BLaER1 (cell line): ENCODE data around the gene THRAP3.
A peak's percentile ranks its signal among the peaks of the same experiment; 100 is the strongest.

Experiments used
- H3K27ac ChIP-seq: shearing (Covaris generic); formaldehyde crosslinking; 2 replicates; pipeline ENCODE4 v1.8.1; 2022
- H3K27me3 ChIP-seq: shearing (Covaris generic); formaldehyde crosslinking; 2 replicates; pipeline ENCODE4 v1.8.1; 2022
- H3K36me3 ChIP-seq: shearing (Covaris generic); formaldehyde crosslinking; 2 replicates; pipeline ENCODE4 v1.8.1; 2022
- H3K4me1 ChIP-seq: shearing (Covaris generic); formaldehyde crosslinking; 2 replicates; pipeline ENCODE4 v1.8.1; 2022
- H3K4me2 ChIP-seq: shearing (Covaris generic); formaldehyde crosslinking; 2 replicates; pipeline ENCODE4 v1.8.1; 2022
- H3K4me3 ChIP-seq: shearing (Covaris generic); formaldehyde crosslinking; 2 replicates; pipeline ENCODE4 v1.8.1; 2022
- H3K9ac ChIP-seq: shearing (Covaris generic); formaldehyde crosslinking; 2 replicates; pipeline ENCODE4 v1.8.1; 2022
- H3K9me3 ChIP-seq: shearing (Covaris generic); formaldehyde crosslinking; 2 replicates; pipeline ENCODE4 v1.8.1; 2022
- H4K20me1 ChIP-seq: shearing (Covaris generic); formaldehyde crosslinking; 2 replicates; pipeline ENCODE4 v1.8.1; 2022
- Cebpa-rat ChIP-seq: shearing (Covaris generic); IDR thresholded peaks from 2 replicates; pipeline ENCODE4 v1.8.1; 2022

THRAP3 gene

DNA sequence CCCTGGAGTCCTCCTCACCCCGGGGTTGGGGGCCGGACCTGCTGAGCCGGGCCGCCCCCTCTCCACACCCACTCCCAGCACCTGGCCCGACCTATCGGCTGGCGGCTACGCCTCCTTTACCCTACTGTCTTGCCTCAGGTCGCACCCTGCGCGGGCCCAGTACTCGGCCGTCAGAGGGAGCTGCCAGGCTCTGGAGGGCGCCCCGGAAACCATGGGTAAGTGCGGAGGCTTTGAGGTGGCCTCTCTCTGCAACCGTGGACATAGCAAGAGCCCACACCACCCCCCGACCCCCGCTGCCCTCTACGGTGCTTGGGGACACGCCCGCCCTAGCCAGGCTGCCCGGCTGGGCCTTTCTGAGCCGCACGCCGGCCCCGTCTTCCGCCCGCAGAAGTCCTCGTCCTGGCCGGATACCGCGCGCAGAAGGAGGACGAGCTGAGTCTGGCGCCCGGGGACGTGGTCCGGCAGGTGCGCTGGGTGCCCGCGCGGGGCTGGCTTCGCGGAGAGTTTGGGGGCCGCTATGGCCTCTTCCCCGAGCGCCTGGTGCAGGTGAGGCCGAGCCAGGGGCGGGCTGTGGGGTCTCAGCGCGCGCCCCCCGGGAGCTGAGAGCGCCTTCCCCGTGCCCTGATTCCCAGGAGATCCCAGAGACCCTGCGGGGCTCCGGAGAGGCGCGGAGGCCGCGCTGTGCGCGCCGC is 82.1 kb downstream of the THRAP3 start, which contains the start of gene SH3D21:
SH3D21 (plus strand) TSS at position 159 of the 692 bp plus-strand sequence; CDS start at position 212, 53 bp downstream.
- H3K4me3 ChIP-seq = peak within 1 kb of the TSS; percentile 79
- no peak for TF ChIP-seq Cebpa-rat
- H3K9me3 ChIP-seq = no peaks in the 10 kb centered on the region
- peak within 1 kb of the TSS; percentile 76 for H3K9ac ChIP-seq
- H3K4me2 ChIP-seq = peak within 1 kb of the TSS; percentile 96
- H3K36me3 ChIP-seq = peaks cover 36% of the 10 kb centered on the region
- peaks cover 42% of the 10 kb centered on the region for H4K20me1 ChIP-seq
- no peaks in the 10 kb centered on the region for H3K27me3 ChIP-seq
- peaks cover 31% of the 10 kb centered on the region for H3K4me1 ChIP-seq
- H3K27ac ChIP-seq = peak within 1 kb of the TSS; percentile 59; the same call in 1 of the 2 replicates

- Histone ChIP-seq H3K4me2 (peak overlapping the region; percentile 96), H3K4me3 (peak overlapping the region; percentile 79), H3K36me3 (peaks cover 30% of the 10 kb centered on the region), H3K27ac (no peak overlapping the region), H3K27me3 (no peaks in the 10 kb centered on the region), H3K9me3 (no peaks in the 10 kb centered on the region), H3K4me1 (peaks cover 31% of the 10 kb centered on the region), H4K20me1 (peaks cover 39% of the 10 kb centered on the region), H3K9ac (peak overlapping the region; percentile 76)
- TF ChIP-seq Cebpa-rat = no peak
Measured at GRCh38 chr1:36306902-36307456, 82.7 kb downstream of the THRAP3 start.

- Histone ChIP-seq H3K4me1 (peaks cover 31% of the 10 kb centered on the region), H4K20me1 (peaks cover 31% of the 10 kb centered on the region), H3K4me2 (peak overlapping the region; percentile 96), H3K27ac (no peak overlapping the region), H3K9me3 (no peaks in the 10 kb centered on the region), H3K36me3 (peaks cover 22% of the 10 kb centered on the region), H3K27me3 (no peaks in the 10 kb centered on the region), H3K4me3 (peak overlapping the region; percentile 79), H3K9ac (peak overlapping the region; percentile 64)
- TF ChIP-seq Cebpa-rat = no peak
Measured at GRCh38 chr1:36307601-36308330, 83.5 kb downstream of the THRAP3 start.

DNA sequence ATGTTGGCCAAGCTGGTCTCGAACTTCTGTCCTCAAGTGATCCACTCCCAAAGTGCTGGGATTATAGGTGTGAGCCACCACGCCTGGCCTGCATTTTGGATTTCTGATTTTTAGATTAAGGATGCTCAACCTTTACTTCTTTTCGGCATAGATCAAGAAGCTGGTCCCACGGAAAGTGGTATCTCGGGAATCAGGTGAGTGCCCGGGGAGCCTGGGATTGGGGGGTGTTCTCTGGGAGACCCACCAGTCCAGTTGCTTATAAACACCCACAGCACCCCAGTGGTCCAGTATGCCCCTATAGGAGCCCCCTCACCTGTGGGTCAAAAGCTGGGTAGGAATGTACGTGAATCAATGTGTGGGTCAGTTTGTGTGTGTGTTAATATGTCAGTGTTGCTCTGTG is 85.2 kb downstream of the THRAP3 start:
- H3K36me3 ChIP-seq = peaks cover 8% of the 10 kb centered on the region
- H3K4me2 ChIP-seq = no peak overlapping the region
- no peaks in the 10 kb centered on the region for H3K9me3 ChIP-seq
- no peak overlapping the region for H3K9ac ChIP-seq
- H3K4me1 ChIP-seq = peaks cover 34% of the 10 kb centered on the region
- peaks cover 19% of the 10 kb centered on the region for H4K20me1 ChIP-seq
- H3K27me3 ChIP-seq = no peaks in the 10 kb centered on the region
- no peak overlapping the region for H3K27ac ChIP-seq
- TF ChIP-seq Cebpa-rat = no peak
- no peak overlapping the region for H3K4me3 ChIP-seq

GRCh38 chr1:36320291-36320761 is 96.1 kb downstream of the THRAP3 start:
- no peak overlapping the region for H3K9ac ChIP-seq
- TF ChIP-seq Cebpa-rat = no peak
- H3K36me3 ChIP-seq = peaks cover 9% of the 10 kb centered on the region; the same call in 1 of the 2 replicates
- H3K27me3 ChIP-seq = no peaks in the 10 kb centered on the region
- H3K9me3 ChIP-seq = no peaks in the 10 kb centered on the region
- H4K20me1 ChIP-seq = peaks cover 11% of the 10 kb centered on the region
- H3K4me1 ChIP-seq = peaks cover 44% of the 10 kb centered on the region
- H3K4me2 ChIP-seq = peak overlapping the region; percentile 97
- H3K4me3 ChIP-seq = peak overlapping the region; percentile 61
- peak overlapping the region; percentile 50; the same call in 1 of the 2 replicates for H3K27ac ChIP-seq

- Histone ChIP-seq H3K4me1 (peaks cover 44% of the 10 kb centered on the region), H3K9me3 (no peaks in the 10 kb centered on the region), H3K36me3 (peaks cover 9% of the 10 kb centered on the region; the same call in 1 of the 2 replicates), H3K27me3 (no peaks in the 10 kb centered on the region), H4K20me1 (peaks cover 11% of the 10 kb centered on the region), H3K27ac (peak overlapping the region; percentile 50), H3K9ac (peak overlapping the region; percentile 47; the same call in 1 of the 2 replicates), H3K4me2 (peak overlapping the region; percentile 97), H3K4me3 (peak overlapping the region; percentile 61)
- TF ChIP-seq Cebpa-rat = no peak
Measured at GRCh38 chr1:36320767-36321118, 96.5 kb downstream of the THRAP3 start.

- Histone ChIP-seq H4K20me1 (peaks cover 11% of the 10 kb centered on the region), H3K36me3 (peaks cover 9% of the 10 kb centered on the region; the same call in 1 of the 2 replicates), H3K9me3 (no peaks in the 10 kb centered on the region), H3K27me3 (no peaks in the 10 kb centered on the region), H3K4me3 (peak overlapping the region; percentile 61), H3K27ac (peak overlapping the region; percentile 50), H3K4me2 (peak overlapping the region; percentile 97), H3K4me1 (peaks cover 47% of the 10 kb centered on the region), H3K9ac (peak overlapping the region; percentile 47; the same call in 1 of the 2 replicates)
- TF ChIP-seq Cebpa-rat = no peak
Measured at GRCh38 chr1:36321119-36321951, 97.1 kb downstream of the THRAP3 start.

- Histone ChIP-seq H3K4me2 (peak overlapping the region; percentile 97), H3K4me3 (peak overlapping the region; percentile 87), H3K27ac (no peak overlapping the region)
Measured at GRCh38 chr1:36322041-36322785, 98.0 kb downstream of the THRAP3 start.

More at GRCh38 chr1:36322041-36322785, 98.0 kb downstream of the THRAP3 start:
- no peaks in the 10 kb centered on the region for H3K9me3 ChIP-seq
- peaks cover 53% of the 10 kb centered on the region for H3K4me1 ChIP-seq
- H3K36me3 ChIP-seq = peaks cover 4% of the 10 kb centered on the region; the same call in 1 of the 2 replicates
- no peaks in the 10 kb centered on the region for H3K27me3 ChIP-seq
- TF ChIP-seq Cebpa-rat = no peak
- peak overlapping the region; percentile 79; the same call in 1 of the 2 replicates for H3K9ac ChIP-seq
- peaks cover 11% of the 10 kb centered on the region for H4K20me1 ChIP-seq
